GM23248 (cell line): ENCODE results near the gene TTK.

Experiments used
- EZH2 ChIP-seq: fragments of 200-600 bp; sonication (generic); IDR thresholded peaks from 2 replicates; pipeline ENCODE4 v1.6.1; 2018; ENCODE audit warnings: antibody characterized with exemption, mild to moderate bottlenecking; ENCODE audit not compliant: insufficient read depth, poor library complexity, severe bottlenecking
- EZH2phosphoT487 ChIP-seq: fragments of 200-600 bp; sonication (generic); IDR thresholded peaks from 2 replicates; pipeline ENCODE4 v1.6.1; 2018; ENCODE audit warnings: antibody characterized with exemption, moderate library complexity, mild to moderate bottlenecking, low read depth; ENCODE audit not compliant: insufficient read depth

DNA sequence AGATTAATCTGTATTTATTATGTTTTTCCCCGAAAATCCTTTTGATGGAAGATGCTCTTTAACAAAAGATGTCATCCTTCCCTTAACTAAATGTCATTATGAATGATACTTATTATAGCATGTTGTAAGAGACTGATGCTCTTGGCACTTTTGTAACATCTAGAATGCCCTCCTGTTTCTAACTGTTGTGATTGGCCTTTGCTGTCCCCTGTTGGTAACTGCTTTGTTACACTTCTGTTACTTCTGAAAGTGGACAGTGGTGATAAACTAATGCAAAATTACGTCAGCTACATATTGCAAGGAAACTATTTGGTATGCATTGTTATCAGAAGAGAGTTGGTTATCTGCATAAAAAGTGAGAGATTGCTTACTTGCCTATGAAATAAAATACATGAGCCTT, 5.8 kb downstream of the TTK start:
- TF ChIP-seq EZH2 = no peak
- TF ChIP-seq EZH2phosphoT487 = no peak
